GM21717 (cell line): ENCODE data around the gene RNF112.

Experiments
- ATAC-seq: cut with Tn5 transposase; IDR thresholded peaks from one replicate; pipeline ENCODE4 v1.9.1; 2021; ENCODE audit warnings: mild to moderate bottlenecking, moderate library complexity; ENCODE audit not compliant: unreplicated experiment

Gene RNF112

GRCh38 chr17:19386974-19387920 lies 23.8 kb upstream of the RNF112 start, which contains the start of gene MFAP4:
MFAP4 (minus strand) TSS chr17:19387190; CDS start chr17:19387155, 35 bp downstream.
- ATAC-seq, result no peak

- ATAC-seq, result no peak
Observed at GRCh38 chr17:19387921-19388521, 23.0 kb upstream of the RNF112 start.

DNA sequence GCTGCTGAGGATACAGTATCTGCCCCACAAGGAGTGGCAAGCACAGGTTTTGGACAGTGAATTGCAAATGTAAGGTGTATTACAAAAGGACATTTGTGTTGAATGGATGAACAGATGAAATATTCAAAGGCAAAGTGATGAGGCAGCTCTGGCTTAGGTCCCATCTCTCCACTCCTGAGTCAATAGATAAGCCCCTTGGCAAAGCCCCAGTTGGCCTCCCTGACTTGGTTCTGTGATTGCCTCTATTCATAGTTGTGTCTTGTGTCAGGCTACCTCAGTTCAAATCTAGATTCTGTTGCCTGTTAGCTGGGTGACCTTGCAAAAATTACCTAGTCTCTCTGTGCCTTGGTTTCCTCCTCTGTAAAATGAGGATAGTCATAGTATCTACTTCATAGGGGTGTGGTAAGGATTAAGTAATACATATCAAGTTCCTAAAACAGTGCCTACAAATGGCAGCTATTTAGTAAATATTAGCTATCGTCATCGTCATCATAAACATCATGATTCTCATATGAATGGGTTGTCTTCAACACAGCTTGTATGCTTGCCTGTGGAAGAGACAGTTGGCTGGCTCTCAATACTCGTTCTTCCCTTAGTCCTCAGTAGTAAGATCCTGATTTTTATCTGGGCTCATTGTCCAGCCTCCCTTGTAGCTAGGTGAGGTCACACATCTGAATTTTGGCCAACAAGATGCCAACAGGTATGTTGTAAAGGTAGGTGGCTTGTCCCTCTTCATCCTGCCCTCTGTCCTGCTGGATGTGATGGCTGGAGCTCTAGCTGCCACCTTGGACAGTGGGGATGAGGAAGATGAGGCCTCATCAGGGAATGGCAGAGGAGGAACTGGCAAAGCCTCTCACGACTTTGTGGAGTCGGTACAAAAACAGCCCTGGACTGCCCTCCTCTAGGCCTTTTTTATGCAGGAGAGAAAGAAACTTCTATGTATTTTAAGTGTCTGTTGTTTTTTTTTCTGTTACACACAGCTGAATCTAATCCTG lies 21.9 kb upstream of the RNF112 start:
- ATAC-seq, result no peak

- no peak for ATAC-seq
Observed at GRCh38 chr17:19390951-19391350, 20.1 kb upstream of the RNF112 start.

DNA sequence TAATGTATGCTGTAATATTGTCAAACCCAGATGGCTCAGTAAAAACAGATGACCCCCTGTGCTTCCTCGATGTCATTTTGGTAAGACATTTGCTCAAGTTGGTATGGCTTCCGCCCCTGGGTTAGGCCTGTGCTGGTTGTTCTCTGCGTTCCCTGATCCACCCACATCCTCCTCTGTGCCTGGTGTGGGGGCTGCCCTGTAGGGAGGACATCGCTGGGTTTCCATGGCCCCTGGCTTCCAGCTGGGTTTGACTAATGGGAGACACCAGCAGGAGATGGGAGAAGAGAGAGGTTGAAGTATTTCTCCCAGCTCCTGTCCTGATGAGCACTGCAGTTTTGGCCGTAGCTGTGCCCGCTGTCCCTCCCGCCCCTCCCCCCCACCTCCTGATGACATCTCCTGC lies 19.6 kb upstream of the RNF112 start:
- ATAC-seq, result no peak

- ATAC-seq, result no peak
Observed at GRCh38 chr17:19392303-19392702, 18.7 kb upstream of the RNF112 start.

DNA sequence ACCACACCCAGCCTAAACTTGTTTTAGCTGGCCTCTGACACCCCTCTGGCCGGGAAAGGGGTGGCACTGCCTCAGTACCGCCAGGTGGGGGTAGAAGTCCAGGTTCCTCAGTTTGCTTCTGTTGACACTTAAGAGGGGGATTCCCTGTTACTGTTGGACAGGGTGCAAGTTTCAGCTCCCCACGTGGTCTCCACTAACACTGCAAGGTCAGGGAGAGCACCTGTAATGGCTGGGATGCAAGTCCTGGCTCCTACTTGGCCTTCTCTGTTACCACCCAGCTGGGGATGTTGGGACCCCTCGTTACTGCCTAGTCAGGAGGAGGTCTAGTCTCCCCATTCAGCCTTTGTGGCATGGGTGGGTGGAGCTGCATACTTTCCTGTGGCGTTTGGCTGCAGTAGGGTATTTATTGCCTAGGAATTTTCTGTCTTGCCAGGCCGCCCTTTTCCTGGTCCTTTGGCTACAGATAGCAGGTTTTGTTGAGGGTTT lies 13.4 kb upstream of the RNF112 start:
- ATAC-seq, result no peak

- ATAC-seq, result no peak
Observed at GRCh38 chr17:19398301-19399181, 12.5 kb upstream of the RNF112 start.

GRCh38 chr17:19399750-19400450 lies 11.1 kb upstream of the RNF112 start:
- ATAC-seq, result no peak

- no peak for ATAC-seq
Observed at GRCh38 chr17:19401321-19402010, 9.6 kb upstream of the RNF112 start.

GRCh38 chr17:19402171-19402570 lies 8.9 kb upstream of the RNF112 start:
- ATAC-seq, result no peak

DNA sequence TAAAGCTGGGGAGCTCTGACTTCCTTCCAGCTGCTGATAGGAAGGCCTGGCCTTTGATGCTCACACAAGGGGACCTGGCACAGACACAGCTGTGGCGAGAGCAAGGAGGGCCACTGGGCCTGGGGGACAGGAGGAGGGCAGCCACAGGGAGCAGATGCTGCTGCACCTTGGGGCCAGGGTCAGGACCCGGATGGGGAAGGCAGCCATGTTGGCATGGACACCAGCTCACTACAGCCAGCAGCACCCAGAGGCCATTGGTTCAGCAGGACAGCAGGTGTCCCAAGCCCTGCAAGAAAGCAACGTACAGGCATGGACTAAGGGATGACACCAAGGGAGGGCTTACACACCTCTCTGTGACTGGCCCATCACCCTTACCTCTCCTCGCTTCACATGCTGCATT lies 8.0 kb upstream of the RNF112 start:
- no peak for ATAC-seq

- ATAC-seq, result no peak
Observed at GRCh38 chr17:19404264-19404663, 6.8 kb upstream of the RNF112 start.

DNA sequence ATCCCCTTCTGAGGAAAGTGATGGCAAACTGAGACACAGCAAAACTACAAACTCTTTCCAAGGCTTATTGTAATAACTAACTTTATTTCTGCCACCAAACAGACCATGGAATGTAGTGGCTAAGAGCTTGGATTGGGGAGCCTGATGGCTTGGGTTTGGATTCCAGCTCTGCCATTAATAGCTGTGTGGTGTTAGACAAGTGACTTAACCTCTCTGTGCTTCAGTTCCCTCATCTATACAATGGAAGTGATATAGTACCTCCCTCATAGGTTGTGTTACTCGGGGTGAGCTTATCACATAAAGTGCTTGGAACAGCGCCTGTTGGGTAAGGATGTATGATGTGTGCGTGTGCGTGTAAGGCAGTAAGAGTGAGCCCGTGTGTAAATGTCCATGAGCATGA lies 5.9 kb upstream of the RNF112 start:
- ATAC-seq, result no peak

DNA sequence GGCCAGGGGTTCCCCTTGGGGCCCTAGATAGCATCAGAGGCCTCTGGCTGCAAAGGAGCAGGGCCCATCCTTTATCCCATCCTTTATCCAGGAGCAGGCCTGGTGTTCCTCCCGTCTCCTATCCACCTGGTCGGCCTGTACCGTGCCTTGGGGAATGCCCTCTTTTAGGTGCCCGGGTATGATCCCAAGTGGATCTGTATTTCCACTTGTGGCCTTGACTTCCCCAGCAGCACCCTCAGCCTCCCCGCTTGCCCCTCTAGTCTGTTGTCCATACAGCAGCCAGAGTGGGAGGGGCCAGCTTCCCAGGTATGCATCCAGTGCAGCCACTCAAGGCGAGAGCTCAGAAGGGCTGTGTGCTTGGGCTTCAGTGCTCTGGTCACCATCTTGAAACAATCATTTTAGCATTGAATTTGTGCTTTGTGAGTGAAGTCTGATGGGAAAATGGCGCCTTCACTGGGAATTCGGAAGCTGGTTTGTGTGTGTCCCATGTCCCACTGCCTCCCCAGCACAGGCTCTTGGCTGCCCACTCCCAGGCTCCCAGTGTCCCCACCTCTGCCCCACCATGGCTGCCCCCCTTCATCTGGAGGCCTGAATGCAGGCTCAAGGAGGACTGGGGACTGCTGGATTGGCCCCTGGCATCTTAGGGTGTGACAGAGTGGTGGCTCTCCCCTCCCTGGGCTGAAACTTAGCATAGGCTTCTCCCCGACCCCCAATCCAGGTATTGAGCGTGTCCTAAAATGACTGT lies 3.3 kb upstream of the RNF112 start:
- no peak for ATAC-seq

DNA sequence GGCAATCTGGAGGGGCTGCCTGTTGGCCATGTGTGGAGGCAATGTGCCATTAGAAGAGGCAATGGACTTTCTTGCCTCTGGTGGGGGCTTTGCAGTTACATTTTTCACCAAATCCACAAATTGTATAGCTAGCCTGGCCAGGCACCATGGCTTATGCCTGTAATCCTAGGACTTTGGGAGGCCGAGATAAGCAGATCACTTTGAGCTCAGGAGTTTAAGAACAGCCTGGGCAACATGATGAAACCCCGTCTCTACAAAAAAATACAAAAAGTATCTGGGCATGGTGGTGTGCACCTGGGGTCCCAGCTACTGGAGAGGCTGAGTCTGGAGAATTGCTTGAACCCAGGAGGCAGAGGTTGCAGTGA lies 2.7 kb upstream of the RNF112 start:
- no peak for ATAC-seq

DNA sequence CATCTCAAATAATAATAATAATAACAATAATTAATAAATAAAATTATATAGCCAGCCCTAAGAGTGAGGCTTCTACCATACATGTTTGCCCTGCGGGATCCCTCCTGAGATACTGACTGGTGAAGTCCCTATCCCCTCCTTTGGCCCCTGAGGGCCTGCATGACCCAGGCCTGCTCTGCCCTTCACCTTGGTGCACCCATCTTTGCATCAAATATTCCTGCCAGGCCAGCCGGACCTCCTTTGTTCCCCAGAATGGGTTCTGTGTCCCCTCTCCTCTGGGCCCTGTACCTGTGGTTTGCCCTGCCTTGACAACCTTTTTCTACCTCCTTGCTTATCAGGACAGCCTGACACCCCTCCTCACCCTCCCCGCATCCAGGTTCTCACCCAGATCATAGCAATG lies 2.0 kb upstream of the RNF112 start:
- no peak for ATAC-seq

- no peak for ATAC-seq
Observed at GRCh38 chr17:19409509-19409908, 1.5 kb upstream of the RNF112 start.
